COLO829 (cell line): ENCODE results near the gene NOP58.
"Not testable (repeated sequence)": the region's sequence is repeated elsewhere in the genome, so short reads cannot be mapped to it uniquely, and the experiment has no call there.

Source experiments
- DNase-seq: peaks from one replicate; pipeline ENCODE4 v3.0.0; 2012; ENCODE audit warnings: low spot score

The NOP58 gene

GRCh38 chr2:202306034-202306433 lies 40.5 kb downstream of the NOP58 start:
- no peak for DNase-seq

GRCh38 chr2:202307690-202308089 lies 42.1 kb downstream of the NOP58 start:
- DNase-seq: no peak

GRCh38 chr2:202311823-202312388 lies 46.3 kb downstream of the NOP58 start:
- no peak for DNase-seq

- DNase-seq: no peak
These were observed 48.6 kb downstream of the NOP58 start for GRCh38 chr2:202314116-202314515.

GRCh38 chr2:202317080-202317857 lies 51.7 kb downstream of the NOP58 start:
- DNase-seq: peak; percentile 45

- not testable (repeated sequence) for DNase-seq
These were observed 54.8 kb downstream of the NOP58 start for GRCh38 chr2:202320362-202320761.

GRCh38 chr2:202322435-202322834 lies 56.9 kb downstream of the NOP58 start:
- DNase-seq: no peak

- DNase-seq: peak; percentile 17
These were observed 62.3 kb downstream of the NOP58 start for GRCh38 chr2:202327858-202328257.

- DNase-seq: no peak
These were observed 70.4 kb downstream of the NOP58 start for GRCh38 chr2:202335791-202336467.

GRCh38 chr2:202337151-202337550 lies 71.6 kb downstream of the NOP58 start:
- no peak for DNase-seq

GRCh38 chr2:202337706-202338346 lies 72.3 kb downstream of the NOP58 start:
- DNase-seq: no peak

GRCh38 chr2:202339071-202339870 lies 73.7 kb downstream of the NOP58 start:
- DNase-seq: no peak

GRCh38 chr2:202344178-202344577 lies 78.6 kb downstream of the NOP58 start:
- no peak for DNase-seq

- no peak for DNase-seq
These were observed 80.6 kb downstream of the NOP58 start for GRCh38 chr2:202346180-202346579.
